ENCODE data around the gene FIGN.

FIGN gene

DNA sequence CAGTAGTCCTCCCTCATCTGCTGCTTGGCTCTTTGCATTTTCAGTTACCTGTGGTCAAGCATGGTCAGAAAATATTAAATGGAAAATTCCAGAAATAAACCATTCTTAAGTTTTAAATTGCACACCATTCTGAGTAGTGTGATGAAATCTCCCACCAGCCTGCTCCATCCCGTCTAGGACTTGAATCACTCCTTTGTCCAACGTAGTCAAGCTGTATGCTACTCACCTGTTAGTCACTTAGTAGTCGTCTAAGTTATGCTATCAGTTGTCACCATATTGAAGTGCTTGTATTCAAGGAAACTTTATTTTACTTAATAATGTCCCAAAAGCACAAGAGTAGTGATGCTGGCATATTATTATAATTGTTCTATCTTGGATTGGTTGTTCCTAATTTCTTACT, 172.5 kb downstream of the FIGN start:
- DNase-seq (ENCODE audit: low read depth, low spot score): no peak

DNA sequence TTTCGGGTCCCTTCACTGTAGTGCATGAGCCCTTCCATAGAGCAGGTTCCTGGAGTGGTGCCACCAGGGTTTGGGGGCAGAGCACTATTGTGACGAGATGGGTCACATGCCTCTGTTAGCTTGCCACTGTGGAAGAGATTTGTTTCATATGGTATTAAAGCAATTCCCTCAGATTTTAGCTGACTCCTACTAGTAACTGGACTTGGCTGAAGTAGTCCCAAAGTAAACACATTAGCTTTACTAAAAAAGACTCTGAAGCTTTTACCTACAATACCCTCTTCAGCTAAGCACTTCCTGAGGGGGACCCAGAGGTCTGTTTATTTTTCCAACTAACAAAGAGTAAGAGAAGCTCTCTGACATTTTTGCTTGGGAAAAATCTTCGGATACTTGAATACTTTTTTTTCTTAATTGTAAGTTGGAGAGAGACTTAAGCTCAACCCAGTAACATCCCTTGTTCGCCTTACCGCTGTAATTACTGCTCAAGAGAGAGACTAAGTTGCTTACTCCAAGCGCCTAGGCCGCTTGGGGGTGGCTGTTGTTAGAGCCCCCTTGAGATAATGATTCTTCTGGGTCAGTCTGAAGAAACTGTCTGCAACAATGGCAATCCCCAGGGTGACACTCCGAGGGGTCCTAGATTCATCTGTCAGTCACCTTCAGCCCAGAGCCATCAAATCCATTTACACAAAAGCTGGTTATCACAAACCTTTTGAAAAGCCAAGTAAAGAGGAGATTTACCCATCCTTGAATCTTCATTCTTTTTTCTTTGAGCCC, 177.4 kb downstream of the FIGN start:
- no peak for DNase-seq (ENCODE audit: low read depth, low spot score)

DNA sequence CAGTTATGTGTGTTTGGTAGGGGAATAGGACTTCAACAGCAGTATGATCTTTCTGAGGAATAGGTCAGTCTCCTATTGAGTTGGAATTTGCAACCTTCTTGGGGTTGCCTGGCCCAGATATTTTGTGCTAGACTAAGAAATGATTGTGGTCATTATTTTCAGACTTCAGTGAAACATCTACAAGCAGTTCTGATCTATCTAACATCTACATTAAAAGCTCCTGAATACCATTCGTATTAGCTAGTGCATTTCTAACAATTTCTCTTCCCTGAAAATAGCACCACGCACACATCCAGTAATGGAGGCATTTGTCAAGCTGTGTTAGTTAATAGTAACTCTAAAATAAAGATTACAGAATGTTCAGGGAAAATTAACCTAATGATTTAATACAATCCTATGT, 179.3 kb downstream of the FIGN start:
- no peak for DNase-seq (ENCODE audit: low read depth, low spot score)

- DNase-seq (ENCODE audit: low read depth, low spot score): no peak
These were observed 180.9 kb downstream of the FIGN start for GRCh38 chr2:163554864-163555263.

DNA sequence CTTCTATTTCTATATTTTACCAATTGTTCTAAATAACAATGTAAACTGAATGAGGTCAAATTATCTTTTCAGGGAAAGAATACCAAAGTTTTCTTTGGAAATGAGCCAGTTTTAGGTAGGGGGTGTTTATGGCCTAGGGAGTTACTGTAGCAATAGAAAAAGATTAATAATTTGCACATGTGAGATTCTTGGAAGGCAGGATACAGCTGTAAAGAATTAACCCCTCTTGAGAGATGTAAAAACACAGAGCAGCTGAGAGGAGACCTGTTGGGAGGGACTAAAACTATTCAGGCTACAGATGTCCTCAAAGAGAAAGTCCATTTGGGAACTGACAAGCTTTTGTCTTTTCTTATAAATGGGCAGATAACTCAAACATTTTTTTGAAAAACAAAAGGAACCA, 182.2 kb downstream of the FIGN start:
- DNase-seq (ENCODE audit: low read depth, low spot score): no peak

DNA sequence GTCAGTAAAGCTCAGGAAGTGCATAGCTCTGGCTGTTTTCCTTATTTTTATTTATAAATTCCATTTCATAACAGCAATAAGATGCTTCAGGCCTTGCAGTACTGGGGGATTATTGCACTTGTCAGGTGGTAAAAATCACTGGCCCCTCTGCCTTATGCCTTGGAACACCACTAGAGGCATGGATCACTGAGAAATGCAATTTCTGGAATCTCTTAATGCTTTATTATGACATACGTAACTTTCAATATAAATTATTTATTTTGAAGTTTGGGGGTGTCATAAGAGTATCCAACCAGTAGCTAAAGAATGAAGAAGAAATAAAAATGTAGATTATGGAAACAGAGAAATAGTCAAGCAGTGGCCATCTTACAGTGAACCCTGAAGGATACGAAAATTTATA, 183.1 kb downstream of the FIGN start:
- DNase-seq (ENCODE audit: low read depth, low spot score): no peak

GRCh38 chr2:163551616-163552373, 184.0 kb downstream of the FIGN start:
- no peak for DNase-seq (ENCODE audit: low read depth, low spot score)

- no peak for DNase-seq (ENCODE audit: low read depth, low spot score)
These were observed 186.8 kb downstream of the FIGN start for GRCh38 chr2:163548970-163549369.
